K562 (cell line): ENCODE measurements around the gene UBN2. TPM values are rescaled to one million over a fixed set of nuclear protein-coding genes. Genes with fewer than 3 reads are reported as not detected.

Experiments used
- CAMTA2 ChIP-seq: fragments of 250-450 bp; sonication (Bioruptor Pico); conservative IDR thresholded peaks from 2 replicates; pipeline ENCODE4 v1.5.1; 2022
- CBFA2T2 ChIP-seq: fragments of 450-650 bp; conservative IDR thresholded peaks from 2 replicates; pipeline ENCODE4 v1.6.1; 2017; ENCODE audit warnings: mild to moderate bottlenecking
- FOXK2 ChIP-seq, 2 experiments: fragments of 450-650 bp; IDR thresholded peaks in 1 of 2; conservative IDR thresholded peaks in 1 of 2; 2 replicates each; pipeline ENCODE4 v1.6.1; 2016; ENCODE audit warnings: low read depth in 2 of 2, mild to moderate bottlenecking in 1 of 2
- HIVEP1 ChIP-seq: fragments of 250-450 bp; sonication (Bioruptor Pico); IDR thresholded peaks from 2 replicates; pipeline ENCODE4 v1.4.0; 2020; ENCODE audit warnings: mild to moderate bottlenecking
- HLTF ChIP-seq: fragments of 450-650 bp; IDR thresholded peaks from 2 replicates; pipeline ENCODE4 v1.6.1; 2016
- HNRNPLL ChIP-seq: fragments of 200-400 bp; formaldehyde crosslinking; IDR thresholded peaks from 2 replicates; pipeline ENCODE4 v1.6.1; 2017; ENCODE audit warnings: low read length, low read depth, mild to moderate bottlenecking; ENCODE audit not compliant: poor library complexity, severe bottlenecking
- NCOA2 ChIP-seq, 2 experiments: fragments of 450-650 bp; IDR thresholded peaks; 2 replicates each; pipeline ENCODE4 v1.6.1; 2018; ENCODE audit warnings: mild to moderate bottlenecking in 2 of 2, moderate library complexity in 1 of 2; ENCODE audit not compliant: partially characterized antibody in 2 of 2
- NCOA6 ChIP-seq: fragments of 450-650 bp; IDR thresholded peaks from 2 replicates; pipeline ENCODE4 v1.6.1; 2017; ENCODE audit warnings: mild to moderate bottlenecking
- NUFIP1 ChIP-seq: fragments of 450-650 bp; IDR thresholded peaks from 2 replicates; pipeline ENCODE4 v1.6.1; 2018; ENCODE audit not compliant: partially characterized antibody
- RBFOX2 ChIP-seq: fragments of 200-400 bp; formaldehyde crosslinking; IDR thresholded peaks from 2 replicates; pipeline ENCODE4 v1.6.1; 2017; ENCODE audit warnings: low read depth, mild to moderate bottlenecking, low read length, moderate library complexity
- SOX6 ChIP-seq: fragments of 450-650 bp; IDR thresholded peaks from 2 replicates; pipeline ENCODE4 v1.6.1; 2014; ENCODE audit warnings: mild to moderate bottlenecking
- SRSF1 ChIP-seq: fragments of 200-400 bp; formaldehyde crosslinking; IDR thresholded peaks from 2 replicates; pipeline ENCODE4 v1.6.1; 2017; ENCODE audit warnings: mild to moderate bottlenecking, low read depth, low read length, moderate library complexity
- STAG1 ChIP-seq: sonication (generic); formaldehyde crosslinking; IDR thresholded peaks from 2 replicates; pipeline ENCODE4 v1.5.0; 2020; ENCODE audit warnings: missing genetic modification reagents, borderline replicate concordance
- ZNF431 ChIP-seq: sonication (generic); formaldehyde crosslinking; IDR thresholded peaks from 2 replicates; pipeline ENCODE4 v1.8.0; 2022; ENCODE audit warnings: mild to moderate bottlenecking, missing genetic modification reagents
- polyA plus RNA-seq, 8 experiments: library from polyadenylated mRNA; depleted of rRNA in 4 of 8; stranded (reverse) in 5 of 8; unstranded in 3 of 8; fragments of >200 nt; fragmentation: Nextera tagmentation in 2 of 8; fragmentation: Illumina TruSeq in 1 of 8; extraction: Ambion mirVana in 2 of 8; extraction: Trizol in 1 of 8; gene quantifications; 2 replicates each; pipeline versions ENCODE4 v1.2.1 to v1.2.3, GENCODE V29; 2011 to 2014; ENCODE audit warnings: inconsistent platforms in 1 of 8, missing spikeins in 1 of 8
- total RNA-seq, 7 experiments: library from RNA; depleted of rRNA in 6 of 7; stranded (reverse); fragments of >200 nt in 6 of 7; fragmentation: Illumina TruSeq in 2 of 7; extraction: Trizol in 2 of 7; gene quantifications; 2 replicates each; pipeline versions ENCODE4 v1.2.1 to v1.2.3, GENCODE V29; 2011 to 2021; ENCODE audit warnings: low replicate concordance in 1 of 7
- TF ChIP-seq, protein P1 (sequence below): fragments of 250-450 bp; sonication (Bioruptor Pico); IDR thresholded peaks from 2 replicates; pipeline ENCODE4 v1.8.0; 2021; ENCODE audit warnings: mild to moderate bottlenecking, moderate library complexity
- TF ChIP-seq, protein P2 (sequence below): fragments of 250-450 bp; sonication (Bioruptor Pico); IDR thresholded peaks from 2 replicates; pipeline ENCODE4 v1.8.0; 2021; ENCODE audit warnings: moderate library complexity, mild to moderate bottlenecking, inconsistent platforms
- TF ChIP-seq, protein P3 (sequence below): fragments of 200-600 bp; sonication (generic); IDR thresholded peaks from one replicate; pipeline ENCODE4 v1.6.1; 2012; ENCODE audit warnings: mild to moderate bottlenecking, low read depth, low read length, inconsistent platforms

The UBN2 gene
- total and polyA plus RNA-seq, 9 of the 15 experiments (the other 6 are each of a cell fraction or from before 2014, with no cell fraction given): 1.2 to 19.5 (median 9.9) TPM

DNA sequence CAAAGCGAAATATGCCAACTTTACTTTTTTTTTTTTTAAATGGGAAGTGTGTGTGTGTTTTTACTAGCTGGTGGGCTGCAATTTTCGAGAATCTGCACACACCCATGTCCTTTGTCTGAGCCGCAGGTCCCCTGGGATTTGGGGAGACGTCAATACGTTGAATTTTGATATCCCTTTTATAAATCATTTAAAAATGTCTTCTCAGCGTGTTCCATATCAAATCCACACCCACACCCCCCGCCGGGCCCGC is 109.7 kb downstream of the UBN2 start (continued):
- TF ChIP-seq, protein P1, sequence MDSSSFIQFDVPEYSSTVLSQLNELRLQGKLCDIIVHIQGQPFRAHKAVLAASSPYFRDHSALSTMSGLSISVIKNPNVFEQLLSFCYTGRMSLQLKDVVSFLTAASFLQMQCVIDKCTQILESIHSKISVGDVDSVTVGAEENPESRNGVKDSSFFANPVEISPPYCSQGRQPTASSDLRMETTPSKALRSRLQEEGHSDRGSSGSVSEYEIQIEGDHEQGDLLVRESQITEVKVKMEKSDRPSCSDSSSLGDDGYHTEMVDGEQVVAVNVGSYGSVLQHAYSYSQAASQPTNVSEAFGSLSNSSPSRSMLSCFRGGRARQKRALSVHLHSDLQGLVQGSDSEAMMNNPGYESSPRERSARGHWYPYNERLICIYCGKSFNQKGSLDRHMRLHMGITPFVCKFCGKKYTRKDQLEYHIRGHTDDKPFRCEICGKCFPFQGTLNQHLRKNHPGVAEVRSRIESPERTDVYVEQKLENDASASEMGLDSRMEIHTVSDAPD (CRISPR knock-in tag): no peak
- TF ChIP-seq, protein P2, sequence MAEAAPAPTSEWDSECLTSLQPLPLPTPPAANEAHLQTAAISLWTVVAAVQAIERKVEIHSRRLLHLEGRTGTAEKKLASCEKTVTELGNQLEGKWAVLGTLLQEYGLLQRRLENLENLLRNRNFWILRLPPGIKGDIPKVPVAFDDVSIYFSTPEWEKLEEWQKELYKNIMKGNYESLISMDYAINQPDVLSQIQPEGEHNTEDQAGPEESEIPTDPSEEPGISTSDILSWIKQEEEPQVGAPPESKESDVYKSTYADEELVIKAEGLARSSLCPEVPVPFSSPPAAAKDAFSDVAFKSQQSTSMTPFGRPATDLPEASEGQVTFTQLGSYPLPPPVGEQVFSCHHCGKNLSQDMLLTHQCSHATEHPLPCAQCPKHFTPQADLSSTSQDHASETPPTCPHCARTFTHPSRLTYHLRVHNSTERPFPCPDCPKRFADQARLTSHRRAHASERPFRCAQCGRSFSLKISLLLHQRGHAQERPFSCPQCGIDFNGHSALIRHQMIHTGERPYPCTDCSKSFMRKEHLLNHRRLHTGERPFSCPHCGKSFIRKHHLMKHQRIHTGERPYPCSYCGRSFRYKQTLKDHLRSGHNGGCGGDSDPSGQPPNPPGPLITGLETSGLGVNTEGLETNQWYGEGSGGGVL: no peak
- TF ChIP-seq NUFIP1: peak; percentile 3
- TF ChIP-seq HIVEP1 (CRISPR knock-in tag): no peak
- TF ChIP-seq, protein P3, sequence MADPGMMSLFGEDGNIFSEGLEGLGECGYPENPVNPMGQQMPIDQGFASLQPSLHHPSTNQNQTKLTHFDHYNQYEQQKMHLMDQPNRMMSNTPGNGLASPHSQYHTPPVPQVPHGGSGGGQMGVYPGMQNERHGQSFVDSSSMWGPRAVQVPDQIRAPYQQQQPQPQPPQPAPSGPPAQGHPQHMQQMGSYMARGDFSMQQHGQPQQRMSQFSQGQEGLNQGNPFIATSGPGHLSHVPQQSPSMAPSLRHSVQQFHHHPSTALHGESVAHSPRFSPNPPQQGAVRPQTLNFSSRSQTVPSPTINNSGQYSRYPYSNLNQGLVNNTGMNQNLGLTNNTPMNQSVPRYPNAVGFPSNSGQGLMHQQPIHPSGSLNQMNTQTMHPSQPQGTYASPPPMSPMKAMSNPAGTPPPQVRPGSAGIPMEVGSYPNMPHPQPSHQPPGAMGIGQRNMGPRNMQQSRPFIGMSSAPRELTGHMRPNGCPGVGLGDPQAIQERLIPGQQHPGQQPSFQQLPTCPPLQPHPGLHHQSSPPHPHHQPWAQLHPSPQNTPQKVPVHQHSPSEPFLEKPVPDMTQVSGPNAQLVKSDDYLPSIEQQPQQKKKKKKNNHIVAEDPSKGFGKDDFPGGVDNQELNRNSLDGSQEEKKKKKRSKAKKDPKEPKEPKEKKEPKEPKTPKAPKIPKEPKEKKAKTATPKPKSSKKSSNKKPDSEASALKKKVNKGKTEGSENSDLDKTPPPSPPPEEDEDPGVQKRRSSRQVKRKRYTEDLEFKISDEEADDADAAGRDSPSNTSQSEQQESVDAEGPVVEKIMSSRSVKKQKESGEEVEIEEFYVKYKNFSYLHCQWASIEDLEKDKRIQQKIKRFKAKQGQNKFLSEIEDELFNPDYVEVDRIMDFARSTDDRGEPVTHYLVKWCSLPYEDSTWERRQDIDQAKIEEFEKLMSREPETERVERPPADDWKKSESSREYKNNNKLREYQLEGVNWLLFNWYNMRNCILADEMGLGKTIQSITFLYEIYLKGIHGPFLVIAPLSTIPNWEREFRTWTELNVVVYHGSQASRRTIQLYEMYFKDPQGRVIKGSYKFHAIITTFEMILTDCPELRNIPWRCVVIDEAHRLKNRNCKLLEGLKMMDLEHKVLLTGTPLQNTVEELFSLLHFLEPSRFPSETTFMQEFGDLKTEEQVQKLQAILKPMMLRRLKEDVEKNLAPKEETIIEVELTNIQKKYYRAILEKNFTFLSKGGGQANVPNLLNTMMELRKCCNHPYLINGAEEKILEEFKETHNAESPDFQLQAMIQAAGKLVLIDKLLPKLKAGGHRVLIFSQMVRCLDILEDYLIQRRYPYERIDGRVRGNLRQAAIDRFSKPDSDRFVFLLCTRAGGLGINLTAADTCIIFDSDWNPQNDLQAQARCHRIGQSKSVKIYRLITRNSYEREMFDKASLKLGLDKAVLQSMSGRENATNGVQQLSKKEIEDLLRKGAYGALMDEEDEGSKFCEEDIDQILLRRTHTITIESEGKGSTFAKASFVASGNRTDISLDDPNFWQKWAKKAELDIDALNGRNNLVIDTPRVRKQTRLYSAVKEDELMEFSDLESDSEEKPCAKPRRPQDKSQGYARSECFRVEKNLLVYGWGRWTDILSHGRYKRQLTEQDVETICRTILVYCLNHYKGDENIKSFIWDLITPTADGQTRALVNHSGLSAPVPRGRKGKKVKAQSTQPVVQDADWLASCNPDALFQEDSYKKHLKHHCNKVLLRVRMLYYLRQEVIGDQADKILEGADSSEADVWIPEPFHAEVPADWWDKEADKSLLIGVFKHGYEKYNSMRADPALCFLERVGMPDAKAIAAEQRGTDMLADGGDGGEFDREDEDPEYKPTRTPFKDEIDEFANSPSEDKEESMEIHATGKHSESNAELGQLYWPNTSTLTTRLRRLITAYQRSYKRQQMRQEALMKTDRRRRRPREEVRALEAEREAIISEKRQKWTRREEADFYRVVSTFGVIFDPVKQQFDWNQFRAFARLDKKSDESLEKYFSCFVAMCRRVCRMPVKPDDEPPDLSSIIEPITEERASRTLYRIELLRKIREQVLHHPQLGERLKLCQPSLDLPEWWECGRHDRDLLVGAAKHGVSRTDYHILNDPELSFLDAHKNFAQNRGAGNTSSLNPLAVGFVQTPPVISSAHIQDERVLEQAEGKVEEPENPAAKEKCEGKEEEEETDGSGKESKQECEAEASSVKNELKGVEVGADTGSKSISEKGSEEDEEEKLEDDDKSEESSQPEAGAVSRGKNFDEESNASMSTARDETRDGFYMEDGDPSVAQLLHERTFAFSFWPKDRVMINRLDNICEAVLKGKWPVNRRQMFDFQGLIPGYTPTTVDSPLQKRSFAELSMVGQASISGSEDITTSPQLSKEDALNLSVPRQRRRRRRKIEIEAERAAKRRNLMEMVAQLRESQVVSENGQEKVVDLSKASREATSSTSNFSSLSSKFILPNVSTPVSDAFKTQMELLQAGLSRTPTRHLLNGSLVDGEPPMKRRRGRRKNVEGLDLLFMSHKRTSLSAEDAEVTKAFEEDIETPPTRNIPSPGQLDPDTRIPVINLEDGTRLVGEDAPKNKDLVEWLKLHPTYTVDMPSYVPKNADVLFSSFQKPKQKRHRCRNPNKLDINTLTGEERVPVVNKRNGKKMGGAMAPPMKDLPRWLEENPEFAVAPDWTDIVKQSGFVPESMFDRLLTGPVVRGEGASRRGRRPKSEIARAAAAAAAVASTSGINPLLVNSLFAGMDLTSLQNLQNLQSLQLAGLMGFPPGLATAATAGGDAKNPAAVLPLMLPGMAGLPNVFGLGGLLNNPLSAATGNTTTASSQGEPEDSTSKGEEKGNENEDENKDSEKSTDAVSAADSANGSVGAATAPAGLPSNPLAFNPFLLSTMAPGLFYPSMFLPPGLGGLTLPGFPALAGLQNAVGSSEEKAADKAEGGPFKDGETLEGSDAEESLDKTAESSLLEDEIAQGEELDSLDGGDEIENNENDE: no peak
- no peak for TF ChIP-seq CBFA2T2
- no peak for TF ChIP-seq STAG1
- TF ChIP-seq HNRNPLL: no peak
- TF ChIP-seq NCOA6: no peak
- TF ChIP-seq RBFOX2: no peak
- TF ChIP-seq ZNF431 (CRISPR knock-in tag): no peak
- TF ChIP-seq SRSF1: no peak
- TF ChIP-seq HLTF: no peak
- no peak for TF ChIP-seq FOXK2 (conservative IDR thresholded peaks at IDR 0.05 in 1 of 2, IDR thresholded peaks at IDR 0.05 in 1 of 2; ENCODE audit: low read depth in 2 of 2)
- no peak for TF ChIP-seq CAMTA2 (CRISPR knock-in tag)
- no peak for TF ChIP-seq SOX6
- no peak for TF ChIP-seq NCOA2 (IDR thresholded peaks at IDR 0.05; ENCODE audit: partially characterized antibody in 2 of 2)
